Brain microvascular endothelial cell (primary cell): ENCODE data around the gene MDFI.

Source experiments
- DNase-seq: peaks from one replicate; pipeline ENCODE4 v3.0.0-alpha.2; 2020
- H3K27ac ChIP-seq: fragments of 250-450 bp; sonication (Bioruptor Pico); 2 replicates; pipeline ENCODE4 v1.5.1; 2020; ENCODE audit warnings: mild to moderate bottlenecking, moderate library complexity
- H3K27me3 ChIP-seq: fragments of 250-450 bp; sonication (Bioruptor Pico); replicated peaks from 2 replicates; pipeline ENCODE4 v1.5.1; 2020; ENCODE audit warnings: mild to moderate bottlenecking
- H3K36me3 ChIP-seq: fragments of 250-450 bp; sonication (Bioruptor Pico); replicated peaks from 2 replicates; pipeline ENCODE4 v1.5.1; 2020; ENCODE audit warnings: mild to moderate bottlenecking
- H3K4me3 ChIP-seq: 2 replicates; pipeline ENCODE4 v1.5.1; 2011; ENCODE audit warnings: low read depth, mild to moderate bottlenecking, control low read depth, low read length, moderate library complexity
- CTCF ChIP-seq: IDR thresholded peaks from 2 replicates; pipeline ENCODE4 v1.5.1; 2011; ENCODE audit warnings: low read depth, mild to moderate bottlenecking, moderate library complexity, low read length, control low read depth, inconsistent platforms; ENCODE audit errors: missing control alignments
- in situ Hi-C: cut with HindIII; loops from 2 replicates; pipeline ENCODE4 v1.10.0; 2017; ENCODE audit warnings: low sequenced_read_pairs, low pct_ligation_motif_present

MDFI gene

GRCh38 chr6:41642090-41642959, 4.1 kb downstream of the MDFI start:
- in situ Hi-C loops: no loop called here
- no peaks in the 10 kb centered on the region for H3K36me3 ChIP-seq
- no peak for TF ChIP-seq CTCF
- H3K27ac ChIP-seq: no peak overlapping the region
- no peaks in the 10 kb centered on the region for H3K27me3 ChIP-seq
- no peak overlapping the region for H3K4me3 ChIP-seq
- no peak for DNase-seq

GRCh38 chr6:41642960-41643898, 5.0 kb downstream of the MDFI start:
- Histone ChIP-seq H3K4me3 (no peak overlapping the region), H3K27me3 (no peaks in the 10 kb centered on the region), H3K27ac (no peak overlapping the region), H3K36me3 (peaks cover 2% of the 10 kb centered on the region)
- DNase-seq: no peak
- TF ChIP-seq CTCF: no peak
- in situ Hi-C loops: no loop called here

- Histone ChIP-seq H3K4me3 (no peak overlapping the region), H3K36me3 (peaks cover 3% of the 10 kb centered on the region), H3K27ac (no peak overlapping the region), H3K27me3 (no peaks in the 10 kb centered on the region)
- in situ Hi-C loops: no loop called here
- TF ChIP-seq CTCF: no peak
- no peak for DNase-seq
Measured at GRCh38 chr6:41643899-41644269, 5.6 kb downstream of the MDFI start.

GRCh38 chr6:41644297-41644879, 6.1 kb downstream of the MDFI start:
- no peak overlapping the region for H3K27ac ChIP-seq
- no peak for TF ChIP-seq CTCF
- in situ Hi-C loops: no loop called here
- peaks cover 3% of the 10 kb centered on the region for H3K36me3 ChIP-seq
- H3K4me3 ChIP-seq: no peak overlapping the region
- no peak for DNase-seq
- H3K27me3 ChIP-seq: no peaks in the 10 kb centered on the region

GRCh38 chr6:41645007-41645618, 6.8 kb downstream of the MDFI start:
- Histone ChIP-seq H3K27ac (no peak overlapping the region), H3K27me3 (no peaks in the 10 kb centered on the region), H3K36me3 (peaks cover 3% of the 10 kb centered on the region), H3K4me3 (no peak overlapping the region)
- no peak for DNase-seq
- TF ChIP-seq CTCF: no peak
- in situ Hi-C loops: no loop called here
